Bronchial epithelial cell (primary cell): ENCODE measurements around the gene ACP3. TPM values are rescaled to one million over a fixed set of nuclear protein-coding genes. Genes with fewer than 3 reads are reported as not detected.

Source experiments
- DNase-seq: peaks from one replicate; pipeline ENCODE4 v3.0.0-alpha.2; 2010; ENCODE audit warnings: low read depth
- FAIRE-seq: peaks from 2 replicates; lab custom pipeline; 2011; peaks lifted over from hg19 to GRCh38; lab: Jason Lieb, UNC
- H3K27me3 ChIP-seq: 2 replicates; pipeline ENCODE4 v1.5.1; 2011; ENCODE audit warnings: low read length; ENCODE audit not compliant: control insufficient read depth, insufficient read depth
- H3K36me3 ChIP-seq: 2 replicates; pipeline ENCODE4 v1.5.1; 2011; ENCODE audit warnings: low read length; ENCODE audit not compliant: control insufficient read depth, insufficient read depth
- H3K4me3 ChIP-seq: 2 replicates; pipeline ENCODE4 v1.5.1; 2011; ENCODE audit warnings: mild to moderate bottlenecking, low read depth, low read length, control low read depth
- total RNA-seq: library from RNA; depleted of rRNA; stranded (reverse); fragments of >200 nt; gene quantifications from 2 replicates; pipeline ENCODE4 v1.2.1, GENCODE V29; 2014
- TF ChIP-seq, protein P1 (sequence below): IDR thresholded peaks from 2 replicates; pipeline ENCODE4 v1.5.1; 2011; ENCODE audit warnings: mild to moderate bottlenecking, moderate library complexity, low read length, control low read depth, inconsistent platforms; ENCODE audit not compliant: insufficient read depth, severe bottlenecking

ACP3 gene
- total RNA-seq, 1 donor from 2014 or later: 1.6 TPM

DNA sequence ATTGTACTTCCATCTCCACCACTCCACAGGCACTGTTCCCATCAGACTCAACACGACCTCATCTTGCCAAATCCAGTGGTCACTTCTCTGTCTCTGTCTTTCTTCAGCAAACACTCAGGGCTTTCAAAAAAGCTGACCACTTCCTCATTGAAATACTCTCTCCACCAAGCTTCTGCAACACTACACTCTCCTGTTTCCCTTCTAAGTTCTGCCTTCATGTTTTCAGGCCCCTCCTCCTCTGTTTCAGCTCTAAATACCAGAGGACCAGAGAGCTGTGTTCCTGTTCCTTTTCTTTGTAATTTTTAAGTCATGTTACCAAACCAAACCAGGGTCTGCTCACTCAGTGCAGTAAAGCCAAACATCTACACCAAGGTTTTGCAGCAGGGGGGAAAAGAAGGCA is 33.8 kb upstream of the ACP3 start:
- FAIRE-seq (no peak), DNase-seq (no peak)
- TF ChIP-seq, protein P1, sequence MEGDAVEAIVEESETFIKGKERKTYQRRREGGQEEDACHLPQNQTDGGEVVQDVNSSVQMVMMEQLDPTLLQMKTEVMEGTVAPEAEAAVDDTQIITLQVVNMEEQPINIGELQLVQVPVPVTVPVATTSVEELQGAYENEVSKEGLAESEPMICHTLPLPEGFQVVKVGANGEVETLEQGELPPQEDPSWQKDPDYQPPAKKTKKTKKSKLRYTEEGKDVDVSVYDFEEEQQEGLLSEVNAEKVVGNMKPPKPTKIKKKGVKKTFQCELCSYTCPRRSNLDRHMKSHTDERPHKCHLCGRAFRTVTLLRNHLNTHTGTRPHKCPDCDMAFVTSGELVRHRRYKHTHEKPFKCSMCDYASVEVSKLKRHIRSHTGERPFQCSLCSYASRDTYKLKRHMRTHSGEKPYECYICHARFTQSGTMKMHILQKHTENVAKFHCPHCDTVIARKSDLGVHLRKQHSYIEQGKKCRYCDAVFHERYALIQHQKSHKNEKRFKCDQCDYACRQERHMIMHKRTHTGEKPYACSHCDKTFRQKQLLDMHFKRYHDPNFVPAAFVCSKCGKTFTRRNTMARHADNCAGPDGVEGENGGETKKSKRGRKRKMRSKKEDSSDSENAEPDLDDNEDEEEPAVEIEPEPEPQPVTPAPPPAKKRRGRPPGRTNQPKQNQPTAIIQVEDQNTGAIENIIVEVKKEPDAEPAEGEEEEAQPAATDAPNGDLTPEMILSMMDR: no peak
- H3K27me3 ChIP-seq: no peaks in the 10 kb centered on the region
- H3K4me3 ChIP-seq: no peak overlapping the region
- H3K36me3 ChIP-seq: no peaks in the 10 kb centered on the region

DNA sequence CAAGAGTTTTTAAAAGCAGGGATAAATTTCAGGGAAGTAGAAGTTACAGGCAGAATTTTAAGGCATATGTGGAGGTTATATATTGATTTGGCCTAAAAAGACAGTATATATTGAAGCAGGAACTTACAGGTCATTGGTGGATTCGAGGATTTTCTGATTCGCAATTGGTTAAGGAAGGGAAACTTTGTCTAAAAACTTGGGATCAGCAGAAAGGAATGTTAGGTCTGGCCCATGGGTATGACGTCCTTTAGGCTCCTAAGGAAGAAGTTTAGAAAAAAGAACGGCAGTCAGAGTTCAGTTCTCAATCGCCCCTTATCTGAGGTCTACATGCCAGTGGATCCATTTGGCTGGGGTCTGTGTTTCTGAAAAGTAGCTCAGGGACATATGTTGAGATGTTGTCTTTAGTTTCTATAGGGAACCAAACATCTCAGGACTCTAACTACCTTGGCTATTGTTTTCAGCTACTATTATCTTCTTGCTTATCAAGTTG is 33.2 kb upstream of the ACP3 start:
- TF ChIP-seq, protein P1: no peak
- peak; percentile 18 for FAIRE-seq

DNA sequence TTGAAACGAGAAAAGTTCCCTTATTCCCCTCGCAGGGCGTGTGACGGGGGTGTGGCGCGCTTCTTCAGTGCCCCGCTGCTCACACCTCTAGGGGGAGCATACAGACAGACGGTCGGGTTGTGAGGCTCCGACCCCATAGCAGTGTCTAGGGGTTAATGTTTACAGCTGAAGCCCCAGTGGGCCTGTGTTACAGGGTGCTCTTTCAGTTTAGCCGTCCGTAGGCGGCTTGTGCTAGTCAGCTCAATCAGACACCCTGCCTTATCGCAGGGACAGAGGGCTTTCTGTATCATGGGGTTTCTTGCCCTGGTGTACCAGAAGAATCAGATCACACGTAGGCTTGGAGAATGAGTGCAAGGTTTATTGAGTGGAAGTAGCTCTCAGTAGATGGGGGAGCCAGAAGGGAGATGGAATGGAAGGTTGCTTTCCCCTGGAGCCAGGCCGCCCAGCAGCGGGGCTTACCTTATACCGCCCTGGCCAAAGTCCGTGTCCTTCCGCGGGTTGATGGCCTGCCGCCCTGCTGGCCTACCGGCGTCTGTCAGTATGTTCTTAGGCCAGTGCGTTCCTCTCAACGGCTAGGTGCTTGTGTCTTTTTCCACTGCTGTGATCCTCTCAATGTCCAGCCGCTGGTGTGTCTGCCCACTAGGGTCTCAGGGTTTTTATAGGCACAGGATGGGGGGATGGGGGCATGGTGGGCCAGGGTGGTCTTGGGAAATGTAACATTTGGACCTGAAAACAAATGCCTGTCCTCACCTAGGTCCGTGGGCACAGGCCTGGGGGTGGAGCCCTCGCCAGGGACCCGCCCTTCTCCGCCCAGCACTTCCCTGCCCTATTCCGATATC is 32.2 kb upstream of the ACP3 start:
- TF ChIP-seq, protein P1: no peak
- FAIRE-seq: no peak
- Histone ChIP-seq H3K4me3 (no peak overlapping the region), H3K36me3 (no peaks in the 10 kb centered on the region), H3K27me3 (no peaks in the 10 kb centered on the region)
- DNase-seq: no peak

More for the DNA sequence above, 33.2 kb upstream of the ACP3 start:
- no peaks in the 10 kb centered on the region for H3K27me3 ChIP-seq
- no peak overlapping the region for H3K4me3 ChIP-seq
- no peak for DNase-seq
- no peaks in the 10 kb centered on the region for H3K36me3 ChIP-seq

DNA sequence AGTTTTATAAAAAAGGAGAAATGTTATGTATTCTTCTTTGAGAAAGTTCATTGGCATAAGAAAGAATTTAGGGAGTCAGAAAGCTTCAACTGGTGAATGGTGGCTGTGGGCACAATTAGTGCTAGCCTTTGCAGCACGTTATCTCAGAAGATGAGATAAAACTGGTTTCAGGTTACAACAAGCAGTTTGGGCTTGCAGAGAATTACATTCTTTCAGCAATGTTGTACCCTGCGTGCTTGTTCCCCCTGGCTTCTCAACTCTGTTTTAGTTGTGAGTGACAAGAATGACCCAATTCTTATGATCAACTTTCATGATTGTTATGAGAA is 31.6 kb upstream of the ACP3 start:
- no peaks in the 10 kb centered on the region for H3K36me3 ChIP-seq
- DNase-seq (no peak), FAIRE-seq (no peak)
- TF ChIP-seq, protein P1: no peak
- no peak overlapping the region for H3K4me3 ChIP-seq
- H3K27me3 ChIP-seq: no peaks in the 10 kb centered on the region

DNA sequence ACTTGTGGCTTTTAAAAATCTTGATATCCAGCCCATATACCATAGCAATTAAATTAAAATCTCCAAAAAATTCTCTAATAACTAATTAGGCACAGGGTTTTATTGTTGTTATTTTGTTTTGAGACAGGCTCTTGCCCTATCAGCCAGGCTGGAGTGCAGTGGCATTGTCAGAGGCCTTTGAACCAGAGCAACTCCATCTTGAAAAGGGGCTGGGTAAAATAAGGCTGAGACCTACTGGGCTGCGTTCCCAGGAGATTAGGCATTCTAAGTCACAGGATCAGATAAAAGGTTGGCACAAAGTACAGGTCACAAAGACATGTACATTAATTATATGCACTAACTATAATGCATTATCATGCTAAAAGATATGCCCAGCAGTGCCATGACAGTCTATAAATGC is 31.2 kb upstream of the ACP3 start:
- TF ChIP-seq, protein P1: no peak
- FAIRE-seq (no peak), DNase-seq (no peak)
- H3K27me3 ChIP-seq: no peaks in the 10 kb centered on the region
- no peaks in the 10 kb centered on the region for H3K36me3 ChIP-seq
- H3K4me3 ChIP-seq: no peak overlapping the region
